ENCODE results near the gene SCN11A.

GRCh38 chr3:39025222-39025970, 26.3 kb downstream of the SCN11A start:
- TF ChIP-seq CTCF (IDR thresholded peaks at IDR 0.05) (no peak), POLR2A (IDR thresholded peaks at IDR 0.05) (no peak)
